Upper lobe of left lung (tissue), 6 donors: ENCODE measurements around the gene FIZ1. TPM values are rescaled to one million over a fixed set of nuclear protein-coding genes. Genes with fewer than 3 reads are reported as not detected.

Source experiments
- ATAC-seq, 2 donors: fragments of 200-7000 bp; cut with Tn5 transposase; one replicate each; pipeline ENCODE4 v1.9.1; 2022; ENCODE audit warnings: mild to moderate bottlenecking in 2 of 2, moderate library complexity in 2 of 2; ENCODE audit not compliant: low FRiP score in 2 of 2
- DNase-seq, 2 donors: peaks; one replicate each; pipeline ENCODE4 v3.0.0-alpha.2; 2019 to 2020
- H3K27ac ChIP-seq, 4 donors: fragments of 200-600 bp; sonication (generic); one replicate each; pipeline ENCODE4 v1.5.1; 2016 to 2019
- H3K27me3 ChIP-seq, 4 donors: fragments of 200-600 bp; sonication (generic); one replicate each; pipeline ENCODE4 v1.5.1; 2017 to 2019
- H3K36me3 ChIP-seq, 4 donors: fragments of 200-600 bp; sonication (generic); one replicate each; pipeline ENCODE4 v1.5.1; 2016 to 2019
- H3K4me1 ChIP-seq, 4 donors: fragments of 200-600 bp; sonication (generic); one replicate each; pipeline ENCODE4 v1.5.1; 2018 to 2019
- H3K4me3 ChIP-seq, 4 donors: fragments of 200-600 bp; sonication (generic); one replicate each; pipeline ENCODE4 v1.5.1; 2017 to 2019; ENCODE audit warnings: mild to moderate bottlenecking in 2 of 4, moderate library complexity in 1 of 4
- H3K9me3 ChIP-seq, 4 donors: fragments of 200-600 bp; sonication (generic); one replicate each; pipeline ENCODE4 v1.5.1; 2018 to 2019
- CTCF ChIP-seq, 6 experiments: fragments of 450-650 bp in 4 of 6; fragments of 200-600 bp in 2 of 6; sonication (generic) in 2 of 6; IDR thresholded peaks; one replicate each; pipeline ENCODE4 v1.5.1; 2016 to 2019; ENCODE audit warnings: antibody characterized with exemption in 6 of 6
- EP300 ChIP-seq, 4 donors: sonication (generic); formaldehyde crosslinking; IDR thresholded peaks; one replicate each; pipeline ENCODE4 v1.5.1; 2017; ENCODE audit warnings: antibody characterized with exemption in 4 of 4, control low read depth in 2 of 4
- POLR2A ChIP-seq, 4 donors: fragments of 450-650 bp; IDR thresholded peaks; one replicate each; pipeline ENCODE4 v1.5.1; 2016 to 2017; ENCODE audit warnings: antibody characterized with exemption in 4 of 4, mild to moderate bottlenecking in 2 of 4
- POLR2AphosphoS5 ChIP-seq, 2 donors: sonication (generic); formaldehyde crosslinking; IDR thresholded peaks; one replicate each; pipeline ENCODE4 v1.5.1; 2017; ENCODE audit warnings: antibody characterized with exemption in 2 of 2
- WGBS, 2 donors: methylation state at CpG; one replicate each; pipeline ENCODE4 v1.1.5; 2017 to 2018; 5-methylcytosine and 5-hydroxymethylcytosine counted together
- total RNA-seq, 6 donors: library from RNA; depleted of rRNA in 4 of 6; stranded (reverse); fragments of >200 nt in 4 of 6; gene quantifications; one replicate each; pipeline versions ENCODE4 v1.1.0 to v1.2.1, GENCODE V29; 2016 to 2021
- donor health status: DM: no; HTN: no; CAD: no; lungs with moderate emphysema.
- donor health status: DM: no; HTN: yes; CAD: no; lungs with severe emphysema.

FIZ1 gene
- total RNA-seq, 6 donors from 2014 or later: 11.1 to 21.6 (median 16.3) TPM

- TF ChIP-seq POLR2A (IDR thresholded peaks at IDR 0.05) (no peak), CTCF (IDR thresholded peaks at IDR 0.05) (no peak), POLR2AphosphoS5 (IDR thresholded peaks at IDR 0.05) (no peak), EP300 (IDR thresholded peaks at IDR 0.05) (no peak)
- Histone ChIP-seq H3K27ac (no peak overlapping the region), H3K36me3 (peaks cover 3 to 28% (median 21%) of the 10 kb centered on the region in 4 donors), H3K9me3 (no peaks in the 10 kb centered on the region), H3K27me3 (peaks cover 0 to 5% (median 0%) of the 10 kb centered on the region in 4 donors), H3K4me1 (peaks cover 21 to 25% (median 23%) of the 10 kb centered on the region in 4 donors), H3K4me3 (no peak overlapping the region)
- ATAC-seq (no peak), DNase-seq (no peak)
- 89 to 90% methylated on average over 10 of the region's 10 CpGs for WGBS, 2 donors
Measured at GRCh38 chr19:55590617-55591016, 8.7 kb downstream of the FIZ1 start.

GRCh38 chr19:55590109-55590508, 9.2 kb downstream of the FIZ1 start:
- H3K27me3 ChIP-seq: peaks cover 0 to 6% (median 0%) of the 10 kb centered on the region in 4 donors
- 63 to 70% methylated on average over 7 of the region's 7 CpGs for WGBS, 2 donors
- peaks cover 3 to 23% (median 15%) of the 10 kb centered on the region in 4 donors for H3K36me3 ChIP-seq
- H3K4me1 ChIP-seq: peaks cover 25 to 27% (median 26%) of the 10 kb centered on the region in 4 donors
- no peak overlapping the region for H3K27ac ChIP-seq
- DNase-seq: no peak
- ATAC-seq: no peak
- no peak overlapping the region for H3K4me3 ChIP-seq
- H3K9me3 ChIP-seq: no peaks in the 10 kb centered on the region
- TF ChIP-seq CTCF (IDR thresholded peaks at IDR 0.05): no peak

GRCh38 chr19:55588738-55589137, 10.6 kb downstream of the FIZ1 start:
- WGBS, 2 donors: 85 to 91% methylated on average over 8 of the region's 8 CpGs
- no peaks in the 10 kb centered on the region for H3K9me3 ChIP-seq
- peaks cover 3 to 16% (median 11%) of the 10 kb centered on the region in 4 donors for H3K36me3 ChIP-seq
- H3K27me3 ChIP-seq: peaks cover 0 to 6% (median 0%) of the 10 kb centered on the region in 4 donors
- no peak overlapping the region for H3K4me3 ChIP-seq
- TF ChIP-seq POLR2A (IDR thresholded peaks at IDR 0.05) (no peak), CTCF (IDR thresholded peaks at IDR 0.05) (no peak), POLR2AphosphoS5 (IDR thresholded peaks at IDR 0.05) (no peak), EP300 (IDR thresholded peaks at IDR 0.05) (no peak)
- DNase-seq (no peak), ATAC-seq (no peak)
- no peak overlapping the region for H3K27ac ChIP-seq
- H3K4me1 ChIP-seq: peaks cover 25 to 28% (median 27%) of the 10 kb centered on the region in 4 donors

- Histone ChIP-seq H3K27me3 (peaks cover 0 to 6% (median 0%) of the 10 kb centered on the region in 4 donors), H3K36me3 (peaks cover under 1 to 3% (median 2%) of the 10 kb centered on the region in 4 donors), H3K27ac (peak overlapping the region; percentile 31 to 62 (median 40)), H3K4me1 (peaks cover 25 to 34% (median 31%) of the 10 kb centered on the region in 4 donors), H3K4me3 (peak overlapping the region in 3 of 4 donors; percentile 33 to 44 (median 41)), H3K9me3 (no peaks in the 10 kb centered on the region)
- TF ChIP-seq CTCF (IDR thresholded peaks at IDR 0.05) (no peak), POLR2AphosphoS5 (IDR thresholded peaks at IDR 0.05) (peak in 1 of 2 donors; percentile 35), POLR2A (IDR thresholded peaks at IDR 0.05) (peak in 1 of 4 donors; percentile 22), EP300 (IDR thresholded peaks at IDR 0.05) (no peak)
- ATAC-seq: peak; percentile 94
- DNase-seq: peak; percentile 96 to 99
- WGBS, 2 donors: 1 to 3% methylated on average over 18 to 40 of the region's 40 CpGs
Measured at GRCh38 chr19:55586976-55587668, 12.2 kb downstream of the FIZ1 start.
